IMR-90 (cell line): ENCODE data around the gene DCP1A. TPM values are rescaled to one million over a fixed set of nuclear protein-coding genes. Genes with fewer than 3 reads are reported as not detected.
"Not testable (repeated sequence)": the region's sequence is repeated elsewhere in the genome, so short reads cannot be mapped to it uniquely, and the experiment has no call there.

Experiments used
- ATAC-seq: fragments of 200-7000 bp; cut with Tn5 transposase; 2 replicates; pipeline ENCODE4 v1.9.1; 2020; ENCODE audit warnings: low read depth, mild to moderate bottlenecking, moderate library complexity
- BruUV-seq: library from RNA; stranded (reverse); fragments of 400-500 nt; replicated peaks from 2 replicates; lab custom pipeline; 2021; lab: Mats Ljungman, UMichigan
- CTCF ChIA-PET: fragments of 300-600 bp; formaldehyde crosslinking; extraction: SDS; loops from one replicate; lab custom pipeline; 2021; ENCODE audit warnings: antibody characterized with exemption; lab: Yijun Ruan, JAX
- POLR2A ChIA-PET: fragments of 300-600 bp; sonication (Branson Sonifier 250); formaldehyde crosslinking; loops from one replicate; lab custom pipeline; 2022; ENCODE audit warnings: antibody characterized with exemption; ENCODE audit not compliant: unreplicated experiment; lab: Charles Lee
- DNase-seq: peaks from one replicate; pipeline ENCODE4 v3.0.0; 2013
- H2AFZ ChIP-seq: replicated peaks from 2 replicates; pipeline ENCODE3; 2013; ENCODE audit warnings: low read length, mild to moderate bottlenecking; ENCODE audit not compliant: poor library complexity
- H2AK5ac ChIP-seq: 2 replicates; pipeline ENCODE4 v1.6.1; 2013; ENCODE audit warnings: low read depth, low read length, inconsistent platforms
- H2AK9ac ChIP-seq: replicated peaks from 2 replicates; pipeline ENCODE3; 2013; ENCODE audit warnings: mild to moderate bottlenecking, low read depth, low read length, moderate library complexity; ENCODE audit not compliant: poor library complexity
- H2BK120ac ChIP-seq: 2 replicates; pipeline ENCODE4 v1.6.1; 2013; ENCODE audit warnings: low read depth, low read length, inconsistent platforms
- H2BK15ac ChIP-seq: 3 replicates; pipeline ENCODE4 v1.6.1; 2013; ENCODE audit warnings: low read depth, low read length, inconsistent platforms
- H2BK20ac ChIP-seq: 2 replicates; pipeline ENCODE4 v1.6.1; 2013; ENCODE audit warnings: low read depth, mild to moderate bottlenecking, inconsistent platforms, low read length, moderate library complexity
- H2BK5ac ChIP-seq: 2 replicates; pipeline ENCODE4 v1.6.1; 2013; ENCODE audit warnings: mild to moderate bottlenecking, low read depth, low read length, inconsistent platforms; ENCODE audit not compliant: poor library complexity, severe bottlenecking
- H3K14ac ChIP-seq: replicated peaks from 2 replicates; pipeline ENCODE4 v1.6.1; 2013; ENCODE audit warnings: low read depth, low read length, inconsistent platforms
- H3K18ac ChIP-seq: 2 replicates; pipeline ENCODE4 v1.6.1; 2013; ENCODE audit warnings: low read depth, low read length, control low read depth
- H3K23ac ChIP-seq: 2 replicates; pipeline ENCODE4 v1.6.1; 2013; ENCODE audit warnings: low read depth, low read length, inconsistent platforms
- H3K27ac ChIP-seq: 2 replicates; pipeline ENCODE4 v1.5.1; 2013; ENCODE audit warnings: mild to moderate bottlenecking, control low read depth, low read length; ENCODE audit not compliant: insufficient read depth
- H3K27me3 ChIP-seq: 2 replicates; pipeline ENCODE4 v1.6.1; 2013; ENCODE audit warnings: low read length; ENCODE audit not compliant: control insufficient read depth, insufficient read depth
- H3K36me3 ChIP-seq: 2 replicates; pipeline ENCODE4 v1.6.1; 2013; ENCODE audit warnings: low read length, mixed read lengths; ENCODE audit not compliant: control insufficient read depth, insufficient read depth
- H3K4ac ChIP-seq: 2 replicates; pipeline ENCODE4 v1.6.1; 2013; ENCODE audit warnings: low read depth, low read length, inconsistent platforms
- H3K4me1 ChIP-seq: 2 replicates; pipeline ENCODE4 v1.6.1; 2013; ENCODE audit warnings: low read length, mixed read lengths; ENCODE audit not compliant: control insufficient read depth, insufficient read depth
- H3K4me2 ChIP-seq: 2 replicates; pipeline ENCODE4 v1.6.1; 2013; ENCODE audit warnings: low read depth, mild to moderate bottlenecking, control low read depth, low read length, moderate library complexity
- H3K4me3 ChIP-seq: 2 replicates; pipeline ENCODE4 v1.5.1; 2013; ENCODE audit warnings: low read depth, mild to moderate bottlenecking, control low read depth, low read length, moderate library complexity; ENCODE audit not compliant: insufficient read depth
- H3K56ac ChIP-seq: 2 replicates; pipeline ENCODE4 v1.6.1; 2013; ENCODE audit warnings: low read length, inconsistent platforms; ENCODE audit not compliant: insufficient read depth; ENCODE audit errors: extremely low read depth
- H3K79me1 ChIP-seq, 2 experiments: 2 replicates each; pipeline ENCODE4 v1.6.1; 2013; ENCODE audit warnings: low read length in 2 of 2, inconsistent platforms in 1 of 2, low read depth in 1 of 2
- H3K9ac ChIP-seq: 2 replicates; pipeline ENCODE4 v1.6.1; 2013; ENCODE audit warnings: low read depth, low read length, control low read depth
- H3K9me1 ChIP-seq: 2 replicates; pipeline ENCODE4 v1.6.1; 2013; ENCODE audit warnings: low read length, inconsistent platforms; ENCODE audit not compliant: insufficient read depth
- H3K9me3 ChIP-seq: 2 replicates; pipeline ENCODE4 v1.6.1; 2013; ENCODE audit warnings: low read length; ENCODE audit not compliant: control insufficient read depth, insufficient read depth
- H4K20me1 ChIP-seq: 2 replicates; pipeline ENCODE4 v1.6.1; 2013; ENCODE audit warnings: low read length, inconsistent platforms; ENCODE audit not compliant: insufficient read depth
- H4K5ac ChIP-seq: 2 replicates; pipeline ENCODE4 v1.6.1; 2013; ENCODE audit warnings: mild to moderate bottlenecking, low read depth, low read length, control low read depth
- H4K8ac ChIP-seq, 2 experiments: 2 replicates each; pipeline ENCODE4 v1.6.1; 2013; ENCODE audit warnings: low read depth in 2 of 2, low read length in 2 of 2, control low read depth in 1 of 2, inconsistent platforms in 1 of 2
- H4K91ac ChIP-seq: 2 replicates; pipeline ENCODE4 v1.6.1; 2013; ENCODE audit warnings: low read depth, low read length, inconsistent platforms; ENCODE audit not compliant: insufficient read depth
- CEBPB ChIP-seq: IDR thresholded peaks from 2 replicates; pipeline ENCODE4 v1.6.1; 2012; ENCODE audit warnings: low read depth, low read length, improper control_type of control experiment
- RAD21 ChIP-seq: IDR thresholded peaks from 2 replicates; pipeline ENCODE4 v1.6.1; 2012; ENCODE audit warnings: low read length, improper control_type of control experiment
- SMC3 ChIP-seq: fragments of 150-350 bp; IDR thresholded peaks from 2 replicates; pipeline ENCODE4 v1.6.1; 2016; ENCODE audit warnings: low read depth, mild to moderate bottlenecking, antibody characterized with exemption, low read length, moderate library complexity
- WGBS, 2 experiments: methylation state at CpG; one replicate each; pipeline versions ENCODE4 v1.1.5 to v1.1.7; 2013; ENCODE audit warnings: missing lambda C conversion rate in 2 of 2; ENCODE audit not compliant: insufficient read length in 1 of 2; ENCODE audit errors: extremely low coverage in 2 of 2; 5-methylcytosine and 5-hydroxymethylcytosine counted together
- dilution Hi-C: fragments of 300-500 bp; cut with HindIII; formaldehyde crosslinking; loops from one replicate; pipeline ENCODE4 v1.14.3; 2018; ENCODE audit warnings: low sequenced_read_pairs; ENCODE audit not compliant: unreplicated experiment
- in situ Hi-C: fragments of 300-500 bp; cut with MboI; formaldehyde crosslinking; loops from 3 replicates; pipeline ENCODE4 v1.14.3; 2019; ENCODE audit warnings: low sequenced_read_pairs, inconsistent platforms, mixed read lengths
- intact Hi-C: fragments of 100-400 bp; cut with micrococcal nuclease; formaldehyde crosslinking; loops from 2 replicates; pipeline ENCODE4 v1.10.0; 2022
- polyA plus RNA-seq, 3 experiments: library from polyadenylated mRNA; depleted of rRNA; stranded (reverse); fragments of >200 nt; gene quantifications; 2 replicates each; pipeline ENCODE4 v1.2.3, GENCODE V29; 2012; ENCODE audit warnings: low replicate concordance in 1 of 3
- total RNA-seq: library from RNA; depleted of rRNA; stranded (reverse); fragments of >200 nt; gene quantifications from 2 replicates; pipeline ENCODE4 v1.2.3, GENCODE V29; 2012
- TF ChIP-seq, protein P1 (sequence below): fragments of 150-350 bp; IDR thresholded peaks from 2 replicates; pipeline ENCODE4 v1.6.1; 2017; ENCODE audit warnings: mild to moderate bottlenecking, antibody characterized with exemption, low read length, low read depth
- TF ChIP-seq, protein P2 (sequence below): conservative IDR thresholded peaks from 2 replicates; pipeline ENCODE4 v1.5.1; 2012; ENCODE audit warnings: mild to moderate bottlenecking, low read depth, low read length, improper control_type of control experiment

The DCP1A gene
- total and polyA plus RNA-seq, 2 of the 4 experiments (the other 2 are of a cell fraction), result 13.2 to 30.1 TPM

DNA sequence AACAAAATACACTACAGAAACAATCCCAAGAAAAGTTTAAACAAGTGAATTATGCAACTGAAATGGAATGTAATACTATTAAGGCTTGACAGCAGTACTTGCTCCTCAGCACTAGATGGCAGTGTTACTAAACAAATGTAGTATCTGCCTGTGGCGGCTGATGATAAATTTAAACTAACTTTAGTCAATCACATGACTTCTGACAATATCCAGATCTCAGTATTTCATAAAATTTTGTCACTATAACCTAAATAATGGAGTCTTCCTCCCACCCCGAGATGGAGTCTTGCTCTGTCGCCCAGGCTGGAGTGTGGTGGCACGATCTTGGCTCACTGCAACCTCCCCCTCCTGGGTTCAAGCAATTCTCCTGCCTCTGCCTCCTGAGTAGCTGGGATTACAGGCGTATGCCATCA, 47.7 kb downstream of the DCP1A start:
- CTCF ChIA-PET, result interaction anchor here (0.9 to 1.4 kb wide), 4 partner anchors 12 to 411 kb away, joined by 3 to 4 read pairs (median 3); no protein-coding TSS in a partner anchor
- POLR2A ChIA-PET, H3K4ac ChIP-seq, H3K9me3 ChIP-seq, H2BK20ac ChIP-seq, H2AK5ac ChIP-seq, H2BK120ac ChIP-seq, H3K56ac ChIP-seq, H3K18ac ChIP-seq, H3K4me2 ChIP-seq, H2AK9ac ChIP-seq, H4K20me1 ChIP-seq, H2BK5ac ChIP-seq, H3K27me3 ChIP-seq, H2AFZ ChIP-seq, H3K9me1 ChIP-seq, H4K5ac ChIP-seq, H2BK15ac ChIP-seq, H3K23ac ChIP-seq, dilution Hi-C loops, H3K4me3 ChIP-seq, H3K4me1 ChIP-seq, H4K8ac ChIP-seq, H4K91ac ChIP-seq, H3K9ac ChIP-seq, H3K27ac ChIP-seq, H3K14ac ChIP-seq, BruUV-seq: not testable (repeated sequence)
- in situ Hi-C loops, result loop anchor here (5.0 to 25.0 kb wide), 2 partner anchors 413 to 588 kb away; partner anchors contain the start of genes ACTR8 and SELENOK
- TF ChIP-seq, protein P1, sequence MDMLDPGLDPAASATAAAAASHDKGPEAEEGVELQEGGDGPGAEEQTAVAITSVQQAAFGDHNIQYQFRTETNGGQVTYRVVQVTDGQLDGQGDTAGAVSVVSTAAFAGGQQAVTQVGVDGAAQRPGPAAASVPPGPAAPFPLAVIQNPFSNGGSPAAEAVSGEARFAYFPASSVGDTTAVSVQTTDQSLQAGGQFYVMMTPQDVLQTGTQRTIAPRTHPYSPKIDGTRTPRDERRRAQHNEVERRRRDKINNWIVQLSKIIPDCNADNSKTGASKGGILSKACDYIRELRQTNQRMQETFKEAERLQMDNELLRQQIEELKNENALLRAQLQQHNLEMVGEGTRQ, result 0 out of 2 replicates have a peak, but pooled peaks have one; percentile 16
- TF ChIP-seq SMC3 (peak; percentile 78), CEBPB (peak; percentile 84), RAD21 (peak; percentile 88)
- TF ChIP-seq, protein P2, sequence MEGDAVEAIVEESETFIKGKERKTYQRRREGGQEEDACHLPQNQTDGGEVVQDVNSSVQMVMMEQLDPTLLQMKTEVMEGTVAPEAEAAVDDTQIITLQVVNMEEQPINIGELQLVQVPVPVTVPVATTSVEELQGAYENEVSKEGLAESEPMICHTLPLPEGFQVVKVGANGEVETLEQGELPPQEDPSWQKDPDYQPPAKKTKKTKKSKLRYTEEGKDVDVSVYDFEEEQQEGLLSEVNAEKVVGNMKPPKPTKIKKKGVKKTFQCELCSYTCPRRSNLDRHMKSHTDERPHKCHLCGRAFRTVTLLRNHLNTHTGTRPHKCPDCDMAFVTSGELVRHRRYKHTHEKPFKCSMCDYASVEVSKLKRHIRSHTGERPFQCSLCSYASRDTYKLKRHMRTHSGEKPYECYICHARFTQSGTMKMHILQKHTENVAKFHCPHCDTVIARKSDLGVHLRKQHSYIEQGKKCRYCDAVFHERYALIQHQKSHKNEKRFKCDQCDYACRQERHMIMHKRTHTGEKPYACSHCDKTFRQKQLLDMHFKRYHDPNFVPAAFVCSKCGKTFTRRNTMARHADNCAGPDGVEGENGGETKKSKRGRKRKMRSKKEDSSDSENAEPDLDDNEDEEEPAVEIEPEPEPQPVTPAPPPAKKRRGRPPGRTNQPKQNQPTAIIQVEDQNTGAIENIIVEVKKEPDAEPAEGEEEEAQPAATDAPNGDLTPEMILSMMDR, result peak; percentile 97
- peaks cover 3 to 17% of the 10 kb centered on the region in 2 experiments; a peak in 1 of 4 replicates for H3K79me1 ChIP-seq
- H3K36me3 ChIP-seq, result peaks cover 17% of the 10 kb centered on the region
- ATAC-seq (peak; percentile 93), DNase-seq (peak; percentile 68)
- WGBS, 2 experiments, result 66% methylated on average over 3 of the region's 5 CpGs; no CpG with 5 or more reads in 1 of the 2 experiments
- intact Hi-C loops, result loop anchor here (1.0 to 10.0 kb wide), 8 partner anchors 48 to 583 kb away; partner anchors contain the start of genes ACTR8 and DCP1A
